ENCODE data around the gene KCNT1.

KCNT1 gene

DNA sequence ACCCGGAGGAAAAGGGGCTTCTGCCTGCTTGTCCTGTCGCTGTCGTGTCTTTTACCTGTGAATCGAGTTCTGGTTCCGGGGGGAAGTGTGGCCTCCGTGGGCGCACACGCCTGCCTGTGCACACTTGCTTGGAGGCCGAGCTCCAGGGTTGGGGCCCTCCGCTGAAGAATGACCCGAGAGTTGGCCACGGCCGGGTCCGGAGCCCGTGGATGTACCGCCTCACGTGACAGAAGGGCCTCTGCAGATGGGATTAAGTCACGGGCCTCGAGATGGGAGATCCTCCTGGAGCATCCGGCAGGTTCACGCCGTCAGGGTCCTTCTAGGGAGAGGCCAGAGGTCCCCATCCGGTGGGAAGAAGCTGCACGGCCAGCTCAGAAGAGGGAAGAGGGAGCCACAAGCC lies 81.0 kb downstream of the KCNT1 start:
- no peak for DNase-seq (ENCODE audit: low spot score)

DNA sequence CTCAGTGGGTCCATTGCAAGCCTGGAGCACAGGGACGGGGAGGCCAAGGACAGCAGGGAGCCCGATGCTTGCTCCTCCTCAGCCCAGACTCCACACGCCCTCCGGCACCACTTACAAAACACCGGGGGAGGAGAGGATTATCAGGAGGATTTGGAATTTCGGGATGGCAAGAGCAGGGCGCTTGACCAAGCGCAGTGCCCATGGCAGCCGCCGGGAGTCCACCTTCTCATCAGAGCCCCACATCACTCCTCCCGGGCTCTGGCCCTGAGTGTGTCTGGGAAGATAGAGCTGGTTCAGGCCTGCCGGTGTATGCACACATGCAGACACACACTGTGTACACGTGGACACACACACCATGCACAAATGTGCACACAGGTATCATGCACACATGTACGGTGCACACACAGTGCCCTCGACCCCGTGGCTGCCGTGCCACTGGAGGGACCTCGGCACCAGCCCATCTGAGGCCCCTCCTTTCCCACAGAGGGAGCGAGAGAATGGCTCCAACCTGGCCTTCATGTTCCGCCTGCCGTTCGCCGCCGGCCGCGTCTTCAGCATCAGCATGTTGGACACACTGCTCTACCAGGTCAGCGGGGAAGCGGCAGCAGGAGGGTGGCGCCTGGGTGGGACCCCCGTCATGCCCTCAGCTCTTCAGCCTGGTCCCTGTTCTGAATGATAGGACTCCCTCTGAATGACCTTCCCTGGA lies 81.7 kb downstream of the KCNT1 start:
- DNase-seq (ENCODE audit: low spot score) = no peak

DNA sequence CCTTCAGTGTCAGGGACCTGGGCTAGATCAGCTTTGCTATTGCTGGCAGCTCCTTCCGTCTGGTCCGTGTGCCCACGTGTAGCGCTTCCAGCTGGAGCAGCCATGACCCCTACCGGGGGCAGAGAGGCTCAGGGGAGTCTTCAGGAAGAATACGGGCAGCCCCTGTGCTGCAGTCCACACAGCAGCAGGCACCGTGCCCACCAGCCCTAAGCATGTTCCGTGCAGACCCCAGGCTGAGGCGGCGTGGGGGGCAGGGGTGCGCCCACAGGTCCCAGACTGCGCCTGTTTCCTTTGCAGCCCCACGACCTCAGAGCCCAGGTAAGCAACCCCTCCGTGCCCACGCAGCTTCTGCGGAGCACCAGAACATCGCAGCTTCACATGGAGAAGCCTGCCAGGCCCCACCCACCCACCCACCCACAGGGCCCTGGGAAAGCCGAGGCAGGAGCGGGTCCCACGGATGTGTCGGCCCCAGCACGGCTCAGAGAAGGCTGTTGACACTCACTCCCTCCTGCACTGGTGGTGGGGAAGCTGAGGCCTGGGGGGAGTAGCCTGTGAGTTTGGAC lies 83.1 kb downstream of the KCNT1 start:
- no peak for DNase-seq (ENCODE audit: low spot score)

DNA sequence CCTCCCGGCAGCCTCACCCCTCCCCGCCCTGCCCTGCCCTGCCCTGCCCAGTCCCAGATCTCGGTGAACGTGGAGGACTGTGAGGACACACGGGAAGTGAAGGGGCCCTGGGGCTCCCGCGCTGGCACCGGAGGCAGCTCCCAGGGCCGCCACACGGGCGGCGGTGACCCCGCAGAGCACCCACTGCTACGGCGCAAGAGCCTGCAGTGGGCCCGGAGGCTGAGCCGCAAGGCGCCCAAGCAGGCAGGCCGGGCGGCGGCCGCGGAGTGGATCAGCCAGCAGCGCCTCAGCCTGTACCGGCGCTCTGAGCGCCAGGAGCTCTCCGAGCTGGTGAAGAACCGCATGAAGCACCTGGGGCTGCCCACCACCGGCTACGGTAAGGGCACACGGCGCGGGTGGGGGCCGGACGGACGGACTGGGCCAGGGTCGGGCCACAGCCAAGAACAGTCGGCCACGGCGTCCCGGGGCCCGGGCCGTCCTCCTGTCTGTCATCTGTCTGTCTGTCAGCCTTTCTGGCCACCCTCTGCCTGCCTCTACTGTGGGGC lies 84.2 kb downstream of the KCNT1 start:
- DNase-seq (ENCODE audit: low spot score) = no peak

DNA sequence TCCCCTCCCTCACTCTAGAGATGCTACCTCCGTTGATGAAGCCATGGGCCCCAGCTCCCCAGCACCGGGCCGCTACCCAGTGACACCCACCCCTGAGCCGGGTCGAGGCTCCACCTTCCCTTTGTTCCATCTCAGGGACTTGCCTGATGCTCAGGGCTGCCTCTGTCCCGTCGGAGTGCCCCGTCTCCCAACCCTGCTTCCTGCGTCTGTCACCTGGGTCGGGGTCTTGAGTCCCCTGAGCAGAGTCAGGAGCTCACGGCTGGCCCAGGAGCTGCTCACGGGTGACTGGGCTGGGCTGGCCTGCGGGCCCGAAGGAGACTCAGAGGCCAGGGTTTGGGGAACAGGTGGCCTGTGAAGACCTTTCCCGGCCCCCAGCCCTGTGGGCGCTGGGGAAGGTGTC lies 85.3 kb downstream of the KCNT1 start:
- no peak for DNase-seq (ENCODE audit: low spot score)

DNA sequence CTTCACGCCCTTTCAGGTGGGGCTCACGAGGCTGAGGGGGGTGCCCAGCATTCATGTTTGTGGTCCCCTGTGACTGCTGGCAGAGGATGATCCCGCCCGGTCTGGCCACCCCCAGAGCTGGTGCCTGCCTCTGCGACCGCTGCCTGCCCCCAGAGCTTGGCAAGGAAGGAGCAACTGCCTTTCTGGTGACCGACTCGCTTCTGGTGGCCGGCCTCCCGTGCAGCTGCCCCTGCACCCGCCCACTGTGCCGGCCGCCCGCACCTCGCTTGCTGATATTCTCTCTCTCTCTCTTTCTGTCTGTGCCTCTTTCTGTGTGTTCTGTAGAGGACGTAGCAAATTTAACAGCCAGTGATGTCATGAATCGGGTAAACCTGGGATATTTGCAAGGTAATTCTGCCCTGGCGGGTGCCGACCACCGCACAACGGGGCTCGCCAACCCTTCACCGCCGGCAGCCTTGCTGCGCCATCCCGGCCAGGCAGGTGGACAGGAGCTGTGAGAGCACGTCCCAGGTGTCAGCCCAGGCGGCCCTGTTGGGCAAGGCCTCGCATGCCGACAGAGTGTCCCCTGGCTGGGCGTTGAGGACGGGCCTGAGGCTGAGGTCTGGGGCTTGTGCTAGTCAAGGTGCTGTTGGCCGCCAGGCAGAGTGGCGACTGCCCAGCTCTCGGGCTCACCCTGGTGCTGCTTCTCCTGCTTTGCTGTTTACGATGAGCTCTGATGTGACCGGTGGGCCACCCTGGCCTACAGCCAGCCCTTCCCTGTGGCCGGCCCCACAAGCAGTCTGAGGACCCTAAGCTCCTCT lies 86.0 kb downstream of the KCNT1 start:
- DNase-seq (ENCODE audit: low spot score) = no peak

DNA sequence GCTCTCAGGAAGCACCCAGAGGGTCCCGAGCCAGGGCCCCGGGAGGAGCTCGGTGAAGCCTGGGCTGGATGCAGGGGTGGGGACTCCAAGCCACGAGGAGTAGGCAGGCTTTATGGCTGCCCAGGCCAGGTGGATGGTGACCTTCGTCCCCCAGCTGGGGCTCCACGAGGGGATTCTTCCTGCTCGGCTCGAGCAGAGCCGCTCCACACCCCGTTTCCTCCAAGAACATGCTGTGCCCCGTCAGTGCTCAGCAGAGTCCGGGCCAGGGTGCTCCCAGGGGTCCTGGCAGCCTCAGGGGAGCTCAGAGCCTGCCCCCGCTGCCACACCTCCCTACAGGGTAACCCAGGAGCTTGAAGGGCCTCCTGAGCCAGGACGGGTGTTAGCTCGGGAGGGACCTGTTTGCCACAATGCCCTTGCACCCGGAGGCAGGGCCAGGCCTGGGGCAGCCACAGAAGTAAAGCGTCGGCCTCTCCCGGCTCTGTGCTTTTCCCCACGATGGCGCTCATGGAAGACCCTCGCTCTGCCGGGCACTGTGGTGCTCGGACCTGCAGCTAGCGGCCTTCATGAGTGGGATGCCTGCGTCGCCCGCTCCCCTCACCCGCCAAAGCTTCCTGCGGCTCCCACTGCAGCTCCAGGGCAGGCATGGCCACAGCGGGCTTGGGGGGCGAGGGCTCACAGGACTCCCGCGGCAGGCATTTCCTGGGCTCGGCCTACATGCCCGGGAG lies 86.8 kb downstream of the KCNT1 start:
- DNase-seq (ENCODE audit: low spot score) = no peak

DNA sequence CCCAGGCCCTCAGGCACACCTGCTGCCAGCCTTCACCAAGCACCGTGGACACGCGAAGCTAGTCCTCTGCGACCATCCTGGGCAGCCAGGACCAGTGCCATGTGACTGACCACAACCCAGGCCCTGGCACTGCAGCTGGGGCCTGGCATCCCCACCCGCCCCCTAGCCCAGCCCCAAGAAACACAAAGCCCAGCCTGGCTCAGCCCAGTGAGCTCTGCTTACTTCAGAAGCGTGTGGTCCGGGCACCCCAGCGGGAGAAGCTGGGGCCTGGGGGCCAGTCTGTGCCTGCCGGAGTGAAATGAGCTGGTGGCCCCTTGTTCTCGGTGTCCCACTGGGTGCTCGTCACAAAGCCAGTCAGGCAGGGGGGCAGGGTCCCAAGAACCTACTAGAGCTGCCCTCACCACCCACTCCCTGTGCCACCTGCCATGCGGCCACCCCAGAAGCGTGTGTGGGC lies 87.9 kb downstream of the KCNT1 start:
- DNase-seq (ENCODE audit: low spot score) = no peak

DNA sequence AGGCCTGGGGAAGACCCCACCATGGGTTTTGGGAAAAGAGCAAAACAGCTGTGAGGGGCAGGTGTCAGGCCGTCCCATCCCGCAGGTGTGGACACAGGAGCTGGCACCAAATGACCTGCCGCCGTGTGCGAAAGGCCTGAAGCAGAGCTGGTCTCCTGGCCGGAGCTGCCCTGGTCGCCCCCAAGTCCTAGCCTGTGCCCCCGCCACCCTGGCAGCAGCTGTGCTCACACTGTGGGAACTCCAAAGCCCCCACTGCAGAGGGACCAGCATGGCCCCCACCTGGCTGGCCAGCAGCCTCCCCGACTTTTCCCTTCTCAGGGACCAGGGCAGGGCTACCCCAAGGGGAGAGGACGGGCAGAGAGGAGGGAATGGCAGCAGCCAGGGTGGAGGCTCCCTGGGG lies 88.4 kb downstream of the KCNT1 start:
- no peak for DNase-seq (ENCODE audit: low spot score)

DNA sequence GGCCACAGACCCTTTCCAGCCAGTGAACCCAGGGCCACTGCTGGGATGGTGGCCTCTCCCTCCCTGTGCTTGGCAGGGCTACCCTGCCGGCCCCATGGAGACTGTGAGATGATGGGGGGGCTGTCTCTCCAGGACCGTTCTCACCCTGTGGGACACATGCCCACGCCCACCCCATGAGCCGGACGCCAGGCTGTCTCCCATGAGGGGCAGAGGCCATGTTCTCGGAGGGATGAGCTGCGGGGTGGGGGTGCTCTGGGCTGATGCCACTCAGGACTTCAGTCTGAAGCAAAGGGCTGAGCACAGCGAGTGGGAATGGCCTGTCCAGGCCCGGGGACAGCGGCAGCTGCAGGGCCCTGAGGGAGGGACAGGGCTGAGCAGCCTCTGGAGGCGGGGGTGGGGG lies 88.9 kb downstream of the KCNT1 start:
- no peak for DNase-seq (ENCODE audit: low spot score)

DNA sequence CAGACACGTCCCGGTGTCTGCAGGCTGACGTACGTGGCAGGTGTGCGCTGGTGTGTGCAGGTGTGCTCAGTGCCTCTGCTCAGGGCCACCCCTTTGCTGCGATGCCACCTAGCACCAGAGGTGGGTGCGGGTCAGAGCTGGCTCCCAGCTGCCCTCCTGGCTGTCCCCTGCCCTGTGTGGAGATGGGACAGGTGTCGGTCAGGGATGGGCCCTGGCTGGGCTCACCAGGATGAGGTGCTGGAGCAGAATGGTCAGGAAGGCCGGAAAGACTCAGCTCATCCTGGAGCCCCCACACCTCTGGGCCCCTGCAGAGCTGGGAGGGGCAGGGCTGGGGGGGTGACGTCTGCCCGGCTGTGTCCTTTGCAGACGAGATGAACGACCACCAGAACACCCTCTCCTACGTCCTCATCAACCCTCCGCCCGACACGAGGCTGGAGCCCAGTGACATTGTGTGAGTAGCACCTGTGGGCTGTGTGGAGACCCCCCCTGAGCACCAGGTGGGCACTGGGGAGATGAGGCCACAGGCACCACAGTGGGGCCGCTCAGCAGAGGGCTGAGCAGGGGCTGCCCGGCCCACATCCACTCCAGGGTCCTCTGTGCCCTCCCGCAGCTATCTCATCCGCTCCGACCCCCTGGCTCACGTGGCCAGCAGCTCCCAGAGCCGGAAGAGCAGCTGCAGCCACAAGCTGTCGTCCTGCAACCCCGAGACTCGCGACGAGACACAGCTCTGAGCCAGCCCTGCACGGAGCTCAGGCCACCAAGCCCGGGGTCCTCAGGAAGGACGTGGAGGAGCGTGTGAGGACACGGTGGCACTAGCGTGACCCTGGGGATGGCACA lies 89.7 kb downstream of the KCNT1 start:
- DNase-seq (ENCODE audit: low spot score) = no peak

DNA sequence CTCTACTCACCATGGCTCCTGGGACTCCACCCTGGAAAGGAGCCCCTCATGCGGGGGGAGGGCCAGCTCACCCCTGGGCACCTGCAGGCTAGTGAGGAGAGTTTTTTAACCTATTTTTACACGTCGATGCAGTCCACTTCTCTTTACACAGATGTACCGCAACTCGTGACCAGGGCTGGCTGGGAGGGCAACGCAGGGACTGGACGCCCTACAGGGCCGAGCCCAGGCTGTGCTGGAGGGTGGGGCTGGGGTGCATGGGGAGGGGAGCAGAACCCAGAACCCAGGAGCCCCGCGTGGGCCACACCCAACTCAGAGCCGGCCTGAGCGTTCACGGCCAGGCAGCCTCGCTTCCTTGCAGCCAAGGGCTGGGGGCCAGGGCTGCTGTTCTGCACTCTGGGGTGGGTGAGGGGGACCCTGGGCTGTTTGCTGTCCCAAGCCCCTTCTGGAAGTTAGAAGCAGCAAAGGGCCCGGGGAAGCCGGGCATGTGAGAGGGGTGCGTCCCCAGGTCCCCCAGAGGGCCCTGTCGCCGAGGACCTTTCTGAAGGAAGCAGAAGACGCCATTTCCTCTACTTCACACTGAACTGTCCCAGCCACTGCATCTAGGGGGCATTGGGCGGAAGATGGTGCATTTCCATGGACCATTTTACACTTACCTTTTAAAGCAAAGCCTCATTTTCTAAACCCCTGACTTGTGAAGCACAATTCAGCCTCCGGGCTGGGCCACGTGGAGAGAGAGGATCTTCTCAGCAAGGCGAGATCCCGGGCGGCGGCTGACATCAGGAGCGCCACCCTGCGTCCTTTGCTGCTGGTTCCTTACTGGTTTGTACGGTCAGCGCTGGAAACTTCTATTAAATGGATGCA lies 90.5 kb downstream of the KCNT1 start:
- no peak for DNase-seq (ENCODE audit: low spot score)

DNA sequence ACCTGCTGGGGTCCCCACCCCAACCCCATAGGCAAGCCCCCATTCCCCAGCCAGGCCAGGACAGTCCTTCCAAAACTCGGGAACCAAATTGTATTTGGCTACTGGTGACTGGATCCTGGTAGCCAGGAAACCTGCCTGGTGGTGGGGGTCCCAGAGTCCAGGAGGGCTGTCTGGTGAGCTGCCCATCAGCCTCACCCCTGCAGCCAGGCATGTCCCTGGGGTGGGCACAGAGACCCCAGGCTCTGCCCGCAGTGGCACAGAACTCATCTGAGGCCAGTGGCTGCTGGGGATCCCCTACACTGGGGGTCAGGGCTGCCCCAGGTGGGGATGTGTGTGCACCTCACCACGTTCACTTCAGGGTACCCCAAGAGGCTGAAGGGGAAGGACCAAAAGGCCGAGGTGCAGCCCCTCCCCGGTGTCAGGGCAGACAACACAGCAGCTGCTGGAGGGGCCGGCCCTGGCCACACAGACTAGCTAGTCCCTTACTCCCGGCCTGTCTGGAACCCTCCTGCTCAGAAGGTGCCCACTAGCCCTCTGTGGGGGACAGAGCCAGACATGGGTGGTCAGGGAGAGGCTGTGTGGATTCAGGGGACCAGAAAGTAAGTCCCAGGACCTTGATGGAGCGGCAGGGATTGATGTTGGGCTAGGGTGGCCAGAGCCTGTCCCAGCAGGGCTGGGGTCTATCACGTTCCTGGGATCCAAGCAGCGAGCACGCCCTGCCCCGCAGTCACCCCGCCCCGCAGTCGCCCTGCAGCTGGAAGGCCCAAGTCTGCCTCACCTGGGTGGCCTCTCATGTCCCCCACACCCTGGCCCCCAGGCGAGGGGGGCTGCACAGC lies 91.5 kb downstream of the KCNT1 start:
- DNase-seq (ENCODE audit: low spot score) = no peak

DNA sequence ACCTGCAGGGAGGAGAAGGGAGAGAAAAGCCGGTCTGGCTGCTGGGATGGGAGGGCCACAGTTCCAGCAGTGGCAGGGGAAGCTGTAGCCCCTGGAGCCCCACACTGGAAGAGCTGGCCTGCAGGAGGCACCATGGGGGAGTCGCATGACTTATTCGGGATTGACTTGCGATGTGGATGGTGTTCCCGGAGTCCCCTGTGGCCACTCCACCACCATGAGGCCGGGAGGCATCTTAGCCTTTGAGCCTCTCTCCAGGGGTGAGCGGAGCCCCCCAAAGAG lies 92.0 kb downstream of the KCNT1 start:
- no peak for DNase-seq (ENCODE audit: low spot score)

DNA sequence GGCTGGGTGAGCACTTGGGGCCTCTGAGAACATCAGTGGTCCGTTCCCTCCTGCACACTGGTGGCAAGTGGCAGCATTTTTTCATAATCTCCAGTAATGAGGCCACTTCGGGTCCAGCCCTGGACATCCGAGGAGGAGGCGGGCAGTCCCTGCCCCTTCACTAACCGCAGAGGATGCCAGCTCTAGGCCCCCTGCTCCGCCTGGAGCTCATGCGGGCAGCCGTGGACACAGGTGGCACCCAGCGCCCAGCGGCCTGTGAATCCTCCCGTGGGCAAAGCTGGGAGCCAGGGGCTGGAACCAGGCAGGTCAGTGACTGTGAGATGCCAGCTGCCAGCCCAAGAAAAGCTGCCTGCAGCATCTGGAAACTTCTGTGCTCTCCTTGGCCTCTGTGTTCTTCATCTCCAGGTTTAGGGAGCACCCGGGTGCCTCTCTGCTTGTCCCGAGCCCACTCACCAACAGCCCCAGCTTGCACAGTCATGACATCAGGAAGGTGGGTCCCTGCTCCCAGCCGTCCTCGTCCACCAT lies 92.4 kb downstream of the KCNT1 start:
- no peak for DNase-seq (ENCODE audit: low spot score)

DNA sequence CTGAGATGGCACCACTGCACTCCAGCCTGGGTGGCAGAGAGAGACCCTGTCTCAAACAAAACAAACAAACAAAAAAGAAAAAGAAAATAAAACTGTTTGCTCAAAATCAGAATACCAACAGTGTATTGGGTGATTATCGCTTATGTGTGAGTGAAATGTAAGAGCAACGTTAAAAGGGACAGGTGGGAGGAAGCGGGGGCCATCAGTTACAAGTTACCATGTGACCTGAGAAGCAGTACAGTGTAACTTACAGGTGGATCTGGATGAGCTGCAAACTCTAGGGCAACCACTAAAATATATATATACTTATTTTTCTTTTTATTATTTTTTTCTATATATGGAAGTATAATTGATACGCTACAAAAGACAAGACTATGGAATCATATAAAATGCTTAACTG lies 93.4 kb downstream of the KCNT1 start:
- DNase-seq (ENCODE audit: low spot score) = no peak

DNA sequence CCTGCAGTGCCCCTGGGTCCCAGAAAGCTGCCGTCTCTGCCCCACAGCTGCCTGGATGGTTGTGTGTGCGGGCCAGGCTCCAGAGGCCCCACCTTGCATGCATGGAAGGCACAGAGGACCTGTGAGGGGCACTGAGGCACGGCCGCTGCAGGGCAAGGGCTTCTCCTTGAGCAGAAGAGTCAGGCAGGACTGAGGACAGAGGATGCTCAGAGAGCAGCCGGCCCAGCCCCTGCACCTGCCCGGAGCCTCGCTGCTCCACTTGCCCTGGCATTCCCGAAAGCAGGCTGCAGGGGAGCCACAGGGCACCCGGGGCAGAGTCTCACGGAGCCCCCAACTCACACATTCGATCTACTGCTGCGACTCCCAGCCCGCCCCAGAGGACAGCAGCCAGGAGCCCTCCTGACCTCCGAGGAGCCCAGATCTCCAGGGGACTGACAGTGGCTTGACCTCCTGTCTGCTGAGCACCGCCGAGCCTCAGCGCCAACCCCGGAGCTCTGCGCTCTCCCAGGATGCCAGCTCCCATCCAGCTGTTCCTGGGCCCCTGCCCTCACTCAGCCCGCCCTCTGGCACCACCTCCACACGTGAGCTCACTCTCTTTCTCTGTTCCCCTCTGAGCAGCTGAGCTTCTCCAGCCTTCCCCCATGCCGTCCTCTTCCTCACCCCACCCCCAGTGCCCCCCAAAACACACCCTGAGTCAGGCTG lies 95.0 kb downstream of the KCNT1 start:
- no peak for DNase-seq (ENCODE audit: low spot score)

DNA sequence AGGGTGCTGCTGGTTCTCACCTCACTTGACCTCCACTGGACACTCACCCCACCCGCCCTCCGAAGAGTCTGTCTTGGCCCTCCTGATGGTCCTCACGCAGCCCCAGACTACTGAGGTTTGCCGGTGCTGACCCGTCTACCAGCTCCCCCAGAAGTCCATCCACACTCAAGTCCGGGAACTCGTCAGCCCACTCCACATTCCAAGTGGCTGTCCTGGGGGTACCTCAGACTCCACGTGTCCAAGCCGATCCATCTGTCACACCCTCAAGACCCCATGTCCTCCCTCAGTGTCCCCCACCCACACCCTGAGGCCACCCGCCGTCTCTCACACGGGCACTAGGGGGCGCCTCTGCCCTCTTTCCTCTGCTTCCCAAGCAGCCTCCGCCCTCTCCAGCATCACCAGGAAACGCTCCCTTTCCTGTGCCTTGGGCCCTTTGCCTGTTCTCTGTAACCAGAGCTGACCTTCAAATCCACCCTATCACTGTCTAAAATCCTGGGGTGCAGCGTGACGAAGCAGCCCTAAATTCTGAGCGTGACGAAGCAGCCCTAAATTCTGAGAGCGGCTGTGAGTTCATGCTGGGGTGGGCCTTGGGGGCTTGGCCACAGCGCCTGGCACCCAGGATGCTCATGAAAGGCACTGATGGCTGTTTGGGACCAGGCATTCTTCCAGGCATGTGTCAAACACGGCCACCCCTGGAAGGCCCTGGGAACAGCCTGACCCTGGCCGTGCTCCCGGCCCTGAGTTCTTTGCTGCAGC lies 95.7 kb downstream of the KCNT1 start:
- DNase-seq (ENCODE audit: low spot score) = peak; percentile 53
